ENCODE data around the gene PAX7. TPM values are rescaled to one million over a fixed set of nuclear protein-coding genes. Genes with fewer than 3 reads are reported as not detected.
"Not testable (repeated sequence)": the region's sequence is repeated elsewhere in the genome, so short reads cannot be mapped to it uniquely, and the experiment has no call there.

The PAX7 gene
- total RNA-seq = 1 to 10 TPM; 1.8 to 5.1 (median 3.9) TPM

DNA sequence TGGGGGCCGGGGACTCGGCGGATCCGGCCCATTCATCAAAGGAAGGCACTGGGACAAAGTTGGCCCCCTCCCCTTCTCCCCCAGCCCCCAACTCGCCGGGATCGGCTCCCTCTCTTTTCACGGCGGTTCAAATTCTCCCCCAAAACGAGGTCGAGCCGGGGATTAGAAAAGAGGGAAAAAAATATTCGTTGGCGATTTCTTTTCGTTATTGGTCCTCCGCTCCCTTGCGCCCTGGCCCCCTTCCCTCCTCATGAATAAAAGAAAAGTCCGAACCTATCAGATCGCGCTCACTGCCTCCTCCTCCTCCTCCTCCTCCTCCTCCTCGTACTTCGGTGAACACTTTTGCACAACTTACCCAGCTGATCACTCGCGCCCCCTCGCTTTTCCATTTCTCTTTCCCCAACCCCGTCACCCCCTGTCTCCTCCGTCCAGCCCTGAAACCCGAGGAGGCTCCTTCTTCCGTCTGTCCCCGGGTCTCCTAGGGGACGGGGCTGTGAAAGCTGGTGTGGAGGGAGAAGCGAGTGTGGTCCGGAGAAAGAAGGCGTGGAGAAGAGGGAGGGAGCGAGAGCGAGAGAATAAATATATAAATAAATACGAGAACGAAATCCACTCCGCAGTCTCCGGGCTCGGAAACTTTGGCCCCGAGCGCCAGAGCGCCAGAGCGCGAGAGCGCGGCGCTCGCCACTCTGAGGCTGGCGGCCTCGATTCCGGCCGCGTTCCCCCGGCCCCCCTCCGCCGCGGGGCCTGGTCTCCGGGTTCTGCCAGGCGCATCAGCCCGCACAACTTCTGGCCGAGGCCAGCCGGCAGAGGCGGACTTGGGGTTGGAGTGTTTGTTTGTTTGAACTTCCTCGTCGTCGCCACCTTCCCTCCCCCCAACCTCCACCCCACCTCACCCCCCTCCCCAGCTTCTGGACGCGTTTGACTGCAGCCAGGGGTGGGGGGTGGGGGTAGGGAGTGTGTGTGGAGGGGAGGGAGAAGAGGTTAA is at the start of gene PAX7:
PAX7 (plus strand) TSS at position 336 of the 985 bp plus-strand sequence. CDS start 758 bp downstream, outside the sequence.
- H3K27me3 ChIP-seq = peaks cover 68 to 80% (median 76%) of the 10 kb centered on the region in 3 donors
- no peaks in the 10 kb centered on the region for H3K36me3 ChIP-seq
- H3K4me3 ChIP-seq = peak within 1 kb of the TSS; percentile 30 to 53 (median 40)
- H3K9me3 ChIP-seq = no peaks in the 10 kb centered on the region
- intact Hi-C loops (cut with DNase I; ENCODE audit: low total_unique reads) (no loop called here), in situ Hi-C loops (cut with MboI; ENCODE audit: low sequenced_read_pairs in 4 of 4) (no loop called here)
- TF ChIP-seq POLR2A (IDR thresholded peaks at IDR 0.05) = no peak
- TF ChIP-seq, protein P1, sequence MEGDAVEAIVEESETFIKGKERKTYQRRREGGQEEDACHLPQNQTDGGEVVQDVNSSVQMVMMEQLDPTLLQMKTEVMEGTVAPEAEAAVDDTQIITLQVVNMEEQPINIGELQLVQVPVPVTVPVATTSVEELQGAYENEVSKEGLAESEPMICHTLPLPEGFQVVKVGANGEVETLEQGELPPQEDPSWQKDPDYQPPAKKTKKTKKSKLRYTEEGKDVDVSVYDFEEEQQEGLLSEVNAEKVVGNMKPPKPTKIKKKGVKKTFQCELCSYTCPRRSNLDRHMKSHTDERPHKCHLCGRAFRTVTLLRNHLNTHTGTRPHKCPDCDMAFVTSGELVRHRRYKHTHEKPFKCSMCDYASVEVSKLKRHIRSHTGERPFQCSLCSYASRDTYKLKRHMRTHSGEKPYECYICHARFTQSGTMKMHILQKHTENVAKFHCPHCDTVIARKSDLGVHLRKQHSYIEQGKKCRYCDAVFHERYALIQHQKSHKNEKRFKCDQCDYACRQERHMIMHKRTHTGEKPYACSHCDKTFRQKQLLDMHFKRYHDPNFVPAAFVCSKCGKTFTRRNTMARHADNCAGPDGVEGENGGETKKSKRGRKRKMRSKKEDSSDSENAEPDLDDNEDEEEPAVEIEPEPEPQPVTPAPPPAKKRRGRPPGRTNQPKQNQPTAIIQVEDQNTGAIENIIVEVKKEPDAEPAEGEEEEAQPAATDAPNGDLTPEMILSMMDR (IDR thresholded peaks at IDR 0.05 in 4 of 5, conservative IDR thresholded peaks at IDR 0.05 in 1 of 5) = no peak
- ATAC-seq (peak; percentile 50 to 57), DNase-seq (no peak)
- peaks cover 0 to 14% of the 10 kb centered on the region in 2 donors for H3K4me1 ChIP-seq
- peak within 1 kb of the TSS; percentile 1 to 78 (median 45) for H3K27ac ChIP-seq

DNA sequence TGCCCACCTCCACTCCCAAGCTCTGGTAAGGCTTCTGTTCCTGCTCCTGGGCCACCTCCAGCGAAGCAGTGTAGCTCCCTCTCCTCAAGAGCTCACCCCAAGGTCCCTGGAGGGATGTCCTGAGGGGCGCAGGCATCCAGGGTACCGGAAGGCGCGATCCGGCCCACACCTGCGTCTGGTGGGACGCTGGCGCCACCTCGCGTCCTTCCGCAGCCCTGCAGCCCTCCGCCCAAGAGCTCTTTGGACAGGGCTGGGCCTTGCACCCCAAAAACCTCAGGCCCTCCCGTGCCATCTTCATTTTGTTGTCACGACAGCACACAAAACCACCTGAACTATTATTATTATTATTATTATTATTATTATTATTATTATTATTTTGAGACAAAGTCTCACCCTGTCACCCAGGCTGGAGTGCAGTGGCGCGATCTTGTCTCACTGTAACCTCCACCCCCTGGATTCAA is 49.2 kb upstream of the PAX7 start:
- H3K27me3 ChIP-seq = peaks cover 4 to 18% (median 9%) of the 10 kb centered on the region in 3 donors
- H3K27ac ChIP-seq = no peak overlapping the region
- DNase-seq (no peak), ATAC-seq (no peak)
- in situ Hi-C loops (cut with MboI; ENCODE audit: low sequenced_read_pairs in 4 of 4) = loop anchor here in 2 of 4 donors (25.0 kb wide), 1 partner anchor 231 kb away; no protein-coding TSS in a partner anchor
- intact Hi-C loops (cut with DNase I; ENCODE audit: low total_unique reads) = no loop called here
- no peak overlapping the region for H3K4me3 ChIP-seq
- no peaks in the 10 kb centered on the region for H3K36me3 ChIP-seq
- TF ChIP-seq POLR2A (IDR thresholded peaks at IDR 0.05) = no peak
- TF ChIP-seq, protein P1 (IDR thresholded peaks at IDR 0.05 in 4 of 5, conservative IDR thresholded peaks at IDR 0.05 in 1 of 5) = peak in 4 of 5 experiments; percentile 21 to 56 (median 38)
- H3K9me3 ChIP-seq = no peaks in the 10 kb centered on the region
- H3K4me1 ChIP-seq = no peaks in the 10 kb centered on the region

DNA sequence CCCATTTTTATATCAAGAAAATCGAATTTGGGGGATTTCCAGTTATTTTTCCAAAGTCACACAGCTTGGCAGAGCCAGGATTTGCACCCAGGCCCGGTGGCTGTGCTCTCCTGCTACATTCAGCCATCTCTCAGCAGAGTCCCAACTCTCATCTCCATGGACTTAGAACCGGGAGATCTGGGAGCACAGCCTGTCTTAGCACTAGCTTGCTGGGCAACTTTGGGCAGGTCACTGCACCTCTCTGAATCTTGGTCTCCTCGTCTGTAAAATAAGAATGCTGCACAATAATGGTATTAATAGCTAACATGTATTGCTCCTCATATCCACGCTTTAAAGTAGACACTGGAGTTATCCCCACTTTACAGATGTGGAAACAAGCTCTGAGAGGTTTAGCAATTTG is 47.8 kb upstream of the PAX7 start:
- peaks cover 4 to 20% (median 9%) of the 10 kb centered on the region in 3 donors for H3K27me3 ChIP-seq
- no peak for ATAC-seq
- no peaks in the 10 kb centered on the region for H3K4me1 ChIP-seq
- no peaks in the 10 kb centered on the region for H3K9me3 ChIP-seq
- intact Hi-C loops (cut with DNase I; ENCODE audit: low total_unique reads) = no loop called here
- H3K27ac ChIP-seq = no peak overlapping the region
- H3K36me3 ChIP-seq = no peaks in the 10 kb centered on the region
- no peak for TF ChIP-seq POLR2A (IDR thresholded peaks at IDR 0.05)
- TF ChIP-seq, protein P1 (IDR thresholded peaks at IDR 0.05 in 4 of 5, conservative IDR thresholded peaks at IDR 0.05 in 1 of 5) = no peak
- DNase-seq = no peak
- H3K4me3 ChIP-seq = no peak overlapping the region
- in situ Hi-C loops (cut with MboI; ENCODE audit: low sequenced_read_pairs in 4 of 4) = loop anchor here in 2 of 4 donors (25.0 kb wide), 1 partner anchor 229 kb away; no protein-coding TSS in a partner anchor

DNA sequence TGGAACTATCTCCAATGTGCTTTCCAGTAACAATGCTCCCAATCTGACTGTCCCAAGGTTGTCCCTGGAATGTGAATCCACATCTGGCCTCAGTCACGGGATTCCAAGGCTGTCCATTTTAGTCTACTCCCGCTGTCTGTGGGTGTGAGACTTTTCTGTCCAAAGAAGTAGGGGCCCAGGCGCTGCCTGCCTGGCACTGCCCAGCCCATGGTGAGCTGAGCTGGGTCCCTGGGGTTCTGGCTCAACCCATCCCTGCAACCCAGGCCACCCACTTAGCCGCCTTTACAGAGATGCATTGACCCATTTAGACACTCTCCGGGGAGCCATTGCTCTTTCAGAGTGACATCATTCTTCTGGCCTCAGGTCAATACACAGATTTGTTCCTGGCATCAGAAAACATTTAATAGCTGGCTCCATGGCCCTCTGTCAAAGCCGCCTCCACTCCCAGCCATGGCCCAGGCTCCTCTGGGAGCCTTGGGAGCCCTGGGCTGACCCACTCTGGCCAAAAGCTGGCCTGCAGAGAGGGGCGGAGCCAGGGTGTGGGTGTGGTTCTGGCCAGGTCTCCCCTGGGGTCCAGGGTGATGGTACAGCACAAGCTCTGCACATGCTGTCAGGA is 47.2 kb upstream of the PAX7 start:
- Histone ChIP-seq H3K4me3 (no peak overlapping the region), H3K36me3 (no peaks in the 10 kb centered on the region), H3K4me1 (no peaks in the 10 kb centered on the region), H3K27me3 (peaks cover 4 to 22% (median 9%) of the 10 kb centered on the region in 3 donors), H3K27ac (no peak overlapping the region), H3K9me3 (no peaks in the 10 kb centered on the region)
- in situ Hi-C loops (cut with MboI; ENCODE audit: low sequenced_read_pairs in 4 of 4) = loop anchor here in 2 of 4 donors (25.0 kb wide), 1 partner anchor 229 kb away; no protein-coding TSS in a partner anchor
- ATAC-seq (peak; percentile 41 to 45), DNase-seq (peak in 1 of 2 donors; percentile 27)
- intact Hi-C loops (cut with DNase I; ENCODE audit: low total_unique reads) = no loop called here
- TF ChIP-seq POLR2A (IDR thresholded peaks at IDR 0.05) = no peak
- TF ChIP-seq, protein P1 (IDR thresholded peaks at IDR 0.05 in 4 of 5, conservative IDR thresholded peaks at IDR 0.05 in 1 of 5) = no peak

DNA sequence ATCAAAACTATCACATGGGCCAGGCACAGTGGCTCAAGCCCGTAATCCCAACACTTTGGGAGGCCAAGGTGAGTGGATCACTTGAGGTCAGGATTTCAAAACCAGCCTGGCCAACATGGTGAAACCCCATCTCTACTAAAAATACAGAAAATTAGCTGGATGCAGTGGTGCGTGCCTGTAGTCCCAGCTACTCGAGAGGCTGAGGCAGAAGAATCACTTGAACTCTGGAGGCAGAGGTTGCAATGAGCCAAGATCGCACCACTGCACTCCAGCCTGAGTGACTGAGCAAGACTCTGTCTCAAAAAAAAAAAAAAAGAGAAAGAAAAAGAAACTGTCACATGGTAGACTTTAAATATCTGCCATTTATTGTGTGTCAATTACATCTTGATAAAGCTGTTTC is 44.6 kb upstream of the PAX7 start:
- in situ Hi-C loops (cut with MboI; ENCODE audit: low sequenced_read_pairs in 4 of 4) = loop anchor here in 2 of 4 donors (25.0 kb wide), 1 partner anchor 226 kb away; no protein-coding TSS in a partner anchor

More for the DNA sequence above, 44.6 kb upstream of the PAX7 start:
- H3K36me3 ChIP-seq; H3K27ac ChIP-seq; H3K4me1 ChIP-seq; DNase-seq; H3K4me3 ChIP-seq; ATAC-seq; intact Hi-C loops (cut with DNase I; ENCODE audit: low total_unique reads); H3K9me3 ChIP-seq: not testable (repeated sequence)
- H3K27me3 ChIP-seq = peaks cover 6 to 12% (median 9%) of the 10 kb centered on the region in 3 donors
